SK-N-SH (cell line): ENCODE results near the gene EFCAB3. TPM values are rescaled to one million over a fixed set of nuclear protein-coding genes. Genes with fewer than 3 reads are reported as not detected.
"Not testable (repeated sequence)": the region's sequence is repeated elsewhere in the genome, so short reads cannot be mapped to it uniquely, and the experiment has no call there.

Source experiments
- CTCF ChIA-PET: fragments of 300-600, 350-600 bp; formaldehyde crosslinking; extraction: SDS; loops from one replicate; lab custom pipeline; 2021; lab: Yijun Ruan, JAX
- POLR2A ChIA-PET: fragments of 350-600 bp; sonication (Branson Sonifier 250); formaldehyde crosslinking; extraction: SDS; loops from one replicate; lab custom pipeline; 2020; ENCODE audit warnings: antibody characterized with exemption, inconsistent platforms; lab: Yijun Ruan, JAX
- DNase-seq: peaks from one replicate; pipeline ENCODE4 v3.0.0; 2012
- H2AFZ ChIP-seq: fragments of 200-600 bp; sonication (generic); 2 replicates; pipeline ENCODE4 v1.8.1; 2016; ENCODE audit warnings: antibody characterized with exemption, mild to moderate bottlenecking, low read depth
- H3F3A ChIP-seq: fragments of 200-600 bp; sonication (generic); replicated peaks from 2 replicates; pipeline ENCODE3; 2016; ENCODE audit warnings: antibody characterized with exemption, mild to moderate bottlenecking; ENCODE audit not compliant: insufficient read depth
- H3K27ac ChIP-seq, 2 experiments: fragments of 200-500 bp in 1 of 2; fragments of 200-600 bp in 1 of 2; sonication (Bioruptor generic) in 1 of 2; sonication (generic), shearing (Covaris generic) in 1 of 2; 2 replicates each; pipeline versions ENCODE4 v1.5.1 to v1.6.1; 2014 to 2016; ENCODE audit warnings: low read depth in 2 of 2, inconsistent platforms in 1 of 2, low read length in 1 of 2, mild to moderate bottlenecking in 1 of 2, mixed read lengths in 1 of 2
- H3K27me3 ChIP-seq: fragments of 200-600 bp; sonication (generic), shearing (Covaris generic); 2 replicates; pipeline ENCODE4 v1.6.1; 2016; ENCODE audit warnings: mixed run types; ENCODE audit not compliant: insufficient read depth
- H3K36me3 ChIP-seq, 2 experiments: fragments of 200-500 bp in 1 of 2; fragments of 200-600 bp in 1 of 2; sonication (Bioruptor generic) in 1 of 2; sonication (generic) in 1 of 2; replicated peaks in 1 of 2; 2 replicates each; pipeline versions ENCODE3 to v1.5.1; 2014 to 2016; ENCODE audit warnings: low read length in 1 of 2, mild to moderate bottlenecking in 1 of 2; ENCODE audit not compliant: insufficient read depth in 2 of 2, control insufficient read depth in 1 of 2
- H3K4me1 ChIP-seq, 2 experiments: fragments of 200-500 bp in 1 of 2; fragments of 200-600 bp in 1 of 2; sonication (Bioruptor generic) in 1 of 2; sonication (generic), shearing (Covaris generic) in 1 of 2; 2 replicates each; pipeline versions ENCODE4 v1.5.1 to v1.6.1; 2014 to 2016; ENCODE audit warnings: low read depth in 1 of 2, low read length in 1 of 2, mixed run types in 1 of 2; ENCODE audit not compliant: insufficient read depth in 2 of 2, control insufficient read depth in 1 of 2
- H3K4me2 ChIP-seq: fragments of 200-600 bp; sonication (generic), shearing (Covaris generic); 2 replicates; pipeline ENCODE4 v1.6.1; 2017; ENCODE audit warnings: mixed run types
- H3K4me3 ChIP-seq, 2 experiments: fragments of 200-500 bp in 1 of 2; fragments of 200-600 bp in 1 of 2; sonication (Bioruptor generic) in 1 of 2; sonication (generic), shearing (Covaris generic) in 1 of 2; 2 replicates each; pipeline versions ENCODE4 v1.5.1 to v1.8.1; 2014 to 2016; ENCODE audit warnings: low read depth in 2 of 2, inconsistent platforms in 1 of 2, low read length in 1 of 2, mild to moderate bottlenecking in 1 of 2, mixed read lengths in 1 of 2, moderate library complexity in 1 of 2
- H3K79me2 ChIP-seq: fragments of 200-600 bp; sonication (generic); 2 replicates; pipeline ENCODE4 v1.8.1; 2017; ENCODE audit warnings: mild to moderate bottlenecking; ENCODE audit not compliant: insufficient read depth
- H3K9ac ChIP-seq: fragments of 200-600 bp; sonication (generic); 2 replicates; pipeline ENCODE4 v1.6.1; 2017; ENCODE audit warnings: mixed run types
- H3K9me2 ChIP-seq: fragments of 200-600 bp; sonication (generic); 2 replicates; pipeline ENCODE4 v1.6.1; 2017; ENCODE audit warnings: mixed run types
- H3K9me3 ChIP-seq: fragments of 200-600 bp; sonication (generic); 2 replicates; pipeline ENCODE4 v1.6.1; 2017; ENCODE audit warnings: mixed run types, mild to moderate bottlenecking, moderate library complexity
- H4K20me1 ChIP-seq: fragments of 200-600 bp; sonication (generic); 2 replicates; pipeline ENCODE4 v1.6.1; 2017; ENCODE audit warnings: mild to moderate bottlenecking, mixed run types; ENCODE audit not compliant: insufficient read depth
- FOXM1 ChIP-seq: IDR thresholded peaks from 2 replicates; pipeline ENCODE4 v1.4.0; 2012; ENCODE audit warnings: low read depth, mild to moderate bottlenecking
- JUND ChIP-seq: IDR thresholded peaks from 2 replicates; pipeline ENCODE4 v1.4.0; 2012
- PBX3 ChIP-seq: IDR thresholded peaks from 2 replicates; pipeline ENCODE4; 2012
- RAD21 ChIP-seq: IDR thresholded peaks from 2 replicates; pipeline ENCODE4 v1.6.1; 2012; ENCODE audit warnings: mild to moderate bottlenecking, low read length
- USF2 ChIP-seq: fragments of 150-350 bp; IDR thresholded peaks from 2 replicates; pipeline ENCODE4 v1.6.1; 2017; ENCODE audit warnings: antibody characterized with exemption, low read length, low read depth, borderline replicate concordance
- WGBS: methylation state at CpG from one replicate; pipeline ENCODE4 v1.1.6; 2017; ENCODE audit warnings: low lambda C conversion rate; 5-methylcytosine and 5-hydroxymethylcytosine counted together
- polyA plus RNA-seq, 3 experiments: library from polyadenylated mRNA; depleted of rRNA; stranded (reverse); fragments of >200 nt; gene quantifications; 2 replicates each; pipeline ENCODE4 v1.2.3, GENCODE V29; 2012

EFCAB3 gene
- polyA plus RNA-seq, 1 of the 3 experiments (the other 2 are of a cell fraction), result not detected

- H3K4me3 ChIP-seq, H3K27ac ChIP-seq, H3K4me1 ChIP-seq, H3K9ac ChIP-seq, H3K27me3 ChIP-seq, POLR2A ChIA-PET, DNase-seq, H4K20me1 ChIP-seq, CTCF ChIA-PET, H2AFZ ChIP-seq, H3K9me3 ChIP-seq, H3K4me2 ChIP-seq, H3F3A ChIP-seq, H3K9me2 ChIP-seq: not testable (repeated sequence)
- Histone ChIP-seq H3K36me3 (peaks cover 17 to 38% of the 10 kb centered on the region in 2 experiments), H3K79me2 (peaks cover 56% of the 10 kb centered on the region)
- WGBS, result 88% methylated on average over 2 of the region's 2 CpGs
Observed at GRCh38 chr17:62426214-62426613, 45.9 kb downstream of the EFCAB3 start.

- H2AFZ ChIP-seq, H3K9me2 ChIP-seq, CTCF ChIA-PET, H3K9ac ChIP-seq, H3K4me3 ChIP-seq, H3K27ac ChIP-seq, DNase-seq, H3F3A ChIP-seq, H3K4me2 ChIP-seq, H3K27me3 ChIP-seq, H4K20me1 ChIP-seq, H3K4me1 ChIP-seq, H3K9me3 ChIP-seq, POLR2A ChIA-PET, H3K79me2 ChIP-seq: not testable (repeated sequence)
- peaks cover 12 to 15% of the 10 kb centered on the region in 2 experiments for H3K36me3 ChIP-seq
- 96% methylated on average over 4 of the region's 4 CpGs for WGBS
Observed at GRCh38 chr17:62435251-62435650, 54.9 kb downstream of the EFCAB3 start.

GRCh38 chr17:62441181-62441580, 60.8 kb downstream of the EFCAB3 start:
- H3K9me2 ChIP-seq, H3K27me3 ChIP-seq, H3K4me3 ChIP-seq, H3K27ac ChIP-seq, DNase-seq, POLR2A ChIA-PET, H3K9me3 ChIP-seq, H3K4me1 ChIP-seq, CTCF ChIA-PET, H3K79me2 ChIP-seq, H3K4me2 ChIP-seq, H3K9ac ChIP-seq, H2AFZ ChIP-seq, H4K20me1 ChIP-seq, H3F3A ChIP-seq: not testable (repeated sequence)
- H3K36me3 ChIP-seq, result peaks cover 14 to 50% of the 10 kb centered on the region in 2 experiments
- WGBS, result 97% methylated on average over 6 of the region's 6 CpGs

- 100% methylated on average over 4 of the region's 4 CpGs for WGBS
Observed at GRCh38 chr17:62444063-62444462, 63.7 kb downstream of the EFCAB3 start.

GRCh38 chr17:62445791-62446190, 65.4 kb downstream of the EFCAB3 start:
- DNase-seq, POLR2A ChIA-PET, H3K79me2 ChIP-seq, H4K20me1 ChIP-seq, H3F3A ChIP-seq, H3K4me3 ChIP-seq, H2AFZ ChIP-seq, H3K27ac ChIP-seq, H3K9me2 ChIP-seq, CTCF ChIA-PET, H3K9me3 ChIP-seq, H3K4me1 ChIP-seq, H3K4me2 ChIP-seq, H3K9ac ChIP-seq, H3K27me3 ChIP-seq: not testable (repeated sequence)
- peaks cover 33 to 67% of the 10 kb centered on the region in 2 experiments for H3K36me3 ChIP-seq
- WGBS, result 94% methylated on average over 4 of the region's 4 CpGs

More at GRCh38 chr17:62444063-62444462, 63.7 kb downstream of the EFCAB3 start:
- no peaks in the 10 kb centered on the region for H3K4me1 ChIP-seq
- H3F3A ChIP-seq, result peaks cover 4% of the 10 kb centered on the region
- ChIA-PET CTCF (no interaction called here), POLR2A (no interaction called here)
- H3K9me3 ChIP-seq, result no peaks in the 10 kb centered on the region
- no peak overlapping the region for H2AFZ ChIP-seq
- H3K27me3 ChIP-seq, result no peaks in the 10 kb centered on the region
- H3K27ac ChIP-seq, result no peak overlapping the region
- no peaks in the 10 kb centered on the region for H4K20me1 ChIP-seq
- no peak overlapping the region for H3K4me3 ChIP-seq
- H3K36me3 ChIP-seq, result peaks cover 34 to 75% of the 10 kb centered on the region in 2 experiments
- no peak for TF ChIP-seq RAD21
- TF ChIP-seq USF2, result no peak
- TF ChIP-seq PBX3, result no peak
- TF ChIP-seq JUND, result no peak
- TF ChIP-seq FOXM1, result no peak
- H3K4me2 ChIP-seq, result no peak overlapping the region
- no peaks in the 10 kb centered on the region for H3K79me2 ChIP-seq
- no peaks in the 10 kb centered on the region for H3K9me2 ChIP-seq
- no peak for DNase-seq
- H3K9ac ChIP-seq, result no peak overlapping the region
